Activated CD8-positive, alpha-beta memory T cell treated with anti-CD3 and anti-CD28 coated beads, Interleukin-2, amount 50 U/mL, for 24 hours (primary cell): ENCODE measurements around the gene FOXP3.

Experiments
- DNase-seq: peaks from one replicate; pipeline ENCODE4 v3.0.0-alpha.2; 2020; ENCODE audit errors: extremely low read depth

FOXP3 gene

DNA sequence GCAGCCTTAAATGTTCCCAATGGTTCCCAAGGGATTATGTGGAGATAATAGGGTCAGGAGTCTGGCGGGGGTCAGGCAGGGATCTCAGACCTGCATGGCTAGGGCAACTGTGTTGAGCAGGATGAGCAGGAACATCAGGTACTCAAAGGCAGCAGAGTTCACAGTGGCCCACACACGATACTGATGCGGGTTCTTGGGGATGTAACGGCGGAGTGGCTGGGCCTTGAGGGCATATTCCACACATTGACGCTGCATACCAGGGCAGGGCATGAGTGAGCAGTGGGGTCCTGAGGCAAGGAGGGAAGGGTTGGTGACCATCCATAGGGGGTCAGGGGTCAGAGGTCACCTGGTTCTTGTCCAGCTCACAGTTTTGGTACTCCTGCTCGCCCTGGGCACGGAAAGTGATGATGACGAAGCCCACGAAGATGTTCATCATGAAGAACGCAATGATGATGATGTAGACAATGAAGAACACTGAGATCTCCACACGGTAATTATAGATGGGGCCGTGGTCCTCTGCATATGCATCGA, 49.4 kb downstream of the FOXP3 start:
- DNase-seq: no peak

DNA sequence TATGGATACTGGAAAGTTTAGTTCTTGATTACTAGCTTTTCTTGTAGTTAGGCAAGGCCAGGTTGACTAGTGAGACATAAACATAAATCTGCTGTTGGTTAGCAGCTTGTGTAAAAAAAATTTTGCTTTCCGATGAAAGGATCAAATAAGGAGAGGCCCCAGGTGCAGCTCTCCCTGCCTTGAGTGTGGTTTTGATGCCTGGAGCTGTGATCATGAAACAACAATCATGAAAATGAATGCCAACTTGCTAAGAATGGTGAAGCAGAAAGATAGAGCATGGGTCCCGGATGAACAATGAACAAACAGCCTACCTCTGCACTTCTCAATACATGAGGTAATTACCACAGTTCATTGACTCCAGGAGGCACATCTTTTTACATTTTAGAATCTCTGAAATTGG, 50.1 kb downstream of the FOXP3 start:
- no peak for DNase-seq

DNA sequence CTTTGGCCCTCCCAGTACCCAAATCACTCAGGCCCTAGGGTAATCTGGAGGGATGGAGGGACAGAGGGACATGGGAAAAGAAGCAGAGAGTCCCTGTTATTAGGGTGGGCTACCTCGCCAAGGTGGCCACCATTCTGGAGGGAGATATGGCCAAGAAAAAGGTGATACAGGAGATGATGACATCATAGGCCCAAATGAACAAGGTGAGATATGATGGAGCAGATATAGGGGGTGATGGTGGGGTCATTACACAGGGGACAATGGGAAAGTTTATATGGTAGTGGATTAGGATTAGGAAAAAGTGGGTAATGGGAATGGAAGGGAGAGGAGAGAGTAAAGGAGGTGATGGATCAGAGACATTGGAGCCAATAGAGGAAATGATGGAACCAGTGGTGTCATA, 51.6 kb downstream of the FOXP3 start:
- no peak for DNase-seq

DNA sequence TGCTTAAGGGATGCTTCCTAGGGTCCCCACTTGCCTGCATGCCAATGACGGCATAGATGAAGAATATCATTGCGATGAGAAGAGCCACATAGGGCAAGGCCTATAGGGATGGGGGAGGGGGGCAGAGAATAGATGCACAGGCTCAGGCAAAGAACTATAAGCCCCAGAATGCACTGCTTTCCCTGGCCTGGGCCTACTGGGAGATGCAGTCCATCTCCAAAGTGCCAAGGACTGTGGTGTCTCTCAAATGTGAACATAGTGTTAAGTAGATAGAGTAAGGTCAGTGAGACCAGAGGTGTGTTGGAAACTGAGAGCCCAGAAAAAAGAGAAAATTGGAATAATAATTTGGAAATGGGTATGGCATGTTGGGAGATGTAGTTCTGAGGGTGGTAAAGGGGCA, 52.3 kb downstream of the FOXP3 start:
- no peak for DNase-seq

DNA sequence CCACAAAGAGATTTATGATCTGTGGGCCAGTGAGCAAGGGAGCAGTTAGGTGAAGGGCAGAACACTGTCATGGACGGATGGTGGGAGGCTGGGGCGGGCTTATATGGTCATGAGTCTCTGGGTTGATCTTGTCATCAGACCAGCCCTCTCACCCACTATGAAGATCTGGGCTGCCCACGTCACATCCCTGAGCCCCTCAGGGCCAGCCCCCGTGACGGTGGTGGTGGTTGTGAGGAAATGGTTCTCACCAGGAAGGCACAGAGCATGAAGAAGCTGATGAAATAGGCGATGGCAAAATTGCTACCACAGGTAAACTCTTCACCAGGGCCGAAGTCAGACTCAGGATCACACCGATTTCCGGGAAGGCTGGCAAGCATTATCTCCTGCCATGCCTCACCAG, 53.4 kb downstream of the FOXP3 start:
- DNase-seq: no peak

DNA sequence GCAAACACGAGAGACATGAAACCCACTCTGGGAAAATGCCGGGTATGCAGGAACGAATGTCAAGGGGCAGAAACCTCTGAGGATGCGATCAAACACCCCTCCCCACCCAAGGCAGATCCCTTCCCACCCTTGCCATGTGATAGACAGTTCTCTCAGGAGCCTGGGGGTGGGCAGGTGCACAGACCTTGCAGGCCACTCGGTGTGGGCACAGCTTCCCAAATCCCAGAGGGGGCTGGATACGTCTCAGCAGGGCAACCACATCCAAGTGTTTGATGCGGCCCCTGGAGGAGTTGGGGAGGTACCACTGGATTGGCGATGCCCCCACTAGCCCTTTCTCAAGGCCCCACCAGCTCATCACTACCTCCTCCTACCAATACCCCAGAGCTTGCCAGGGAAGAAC, 54.1 kb downstream of the FOXP3 start:
- no peak for DNase-seq

DNA sequence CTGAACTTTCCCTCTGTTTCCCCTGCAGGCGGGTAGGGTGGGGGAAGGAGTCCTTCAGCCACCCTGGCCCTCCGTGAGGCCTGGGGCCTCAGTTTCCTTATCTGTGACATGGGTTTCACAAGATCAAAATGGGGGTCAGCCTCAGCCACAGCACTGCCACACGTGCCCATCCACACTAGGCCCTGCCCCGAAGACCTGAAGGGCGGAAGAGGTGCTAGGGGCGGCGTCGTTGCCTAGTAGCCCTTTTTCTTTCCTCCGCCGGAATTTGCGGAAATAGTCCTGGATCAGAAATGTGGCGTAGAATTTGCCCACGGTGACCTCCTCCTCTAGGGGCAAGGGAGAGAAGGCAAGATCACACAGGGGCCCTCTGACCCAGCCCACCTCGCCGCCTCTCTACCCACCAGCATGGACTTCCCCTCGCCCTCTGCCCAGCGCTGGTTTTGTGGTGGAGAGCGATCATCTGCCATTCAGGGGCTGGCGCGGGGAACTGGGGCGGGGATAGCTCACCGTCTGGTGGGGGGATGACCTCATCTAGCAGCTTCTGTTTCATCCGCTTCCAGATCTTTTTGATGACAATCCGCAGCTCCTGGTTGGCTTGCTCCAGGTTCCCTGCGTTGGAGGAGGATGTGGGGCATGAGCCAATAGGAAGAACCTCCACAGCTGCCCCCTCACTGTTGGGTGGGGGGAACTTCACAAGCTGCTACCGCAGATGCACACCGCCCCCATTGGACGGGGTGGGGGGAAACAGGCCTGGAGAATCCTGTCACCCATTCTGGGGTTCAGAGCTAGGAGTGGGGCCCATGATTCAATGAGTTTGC, 54.9 kb downstream of the FOXP3 start:
- DNase-seq: no peak

DNA sequence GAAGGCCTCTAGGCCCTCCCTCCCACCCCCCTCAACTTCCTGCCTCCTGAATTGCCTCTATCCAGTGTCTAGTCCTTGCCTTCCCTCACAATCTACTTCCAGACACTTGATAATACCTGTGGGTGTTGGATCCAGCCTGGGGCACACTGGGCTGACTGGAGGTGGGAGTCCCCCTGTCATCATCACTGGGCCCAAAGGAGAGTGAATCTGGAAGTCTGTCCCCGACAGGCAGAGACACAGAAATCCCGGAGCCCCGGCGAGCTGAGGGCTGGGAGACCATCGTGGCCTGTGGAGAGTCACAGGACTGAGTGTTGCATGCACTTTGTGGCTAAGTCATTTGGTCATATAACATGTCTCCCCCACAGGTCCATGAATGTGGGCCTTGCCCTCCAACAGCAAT, 56.1 kb downstream of the FOXP3 start:
- no peak for DNase-seq

DNA sequence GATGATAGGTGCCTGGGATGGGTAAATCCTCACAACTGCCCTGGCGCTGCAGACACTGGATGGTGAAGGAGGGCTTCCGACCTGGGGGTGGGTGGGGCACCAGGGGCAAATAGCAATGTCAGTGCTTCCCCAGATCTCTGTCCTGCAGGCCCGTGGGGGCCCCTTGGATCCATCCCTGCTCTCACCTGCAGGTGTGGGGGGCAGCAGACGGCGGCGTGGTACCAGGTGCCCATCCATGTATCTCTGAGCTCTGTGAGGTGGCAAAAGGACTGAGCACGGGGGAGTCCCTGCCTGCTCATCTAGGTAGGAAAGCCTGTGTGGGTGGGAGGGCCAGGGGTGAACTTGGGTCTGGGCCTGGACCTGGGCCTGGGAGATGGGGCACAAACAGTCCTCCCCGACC, 58.0 kb downstream of the FOXP3 start:
- no peak for DNase-seq

DNA sequence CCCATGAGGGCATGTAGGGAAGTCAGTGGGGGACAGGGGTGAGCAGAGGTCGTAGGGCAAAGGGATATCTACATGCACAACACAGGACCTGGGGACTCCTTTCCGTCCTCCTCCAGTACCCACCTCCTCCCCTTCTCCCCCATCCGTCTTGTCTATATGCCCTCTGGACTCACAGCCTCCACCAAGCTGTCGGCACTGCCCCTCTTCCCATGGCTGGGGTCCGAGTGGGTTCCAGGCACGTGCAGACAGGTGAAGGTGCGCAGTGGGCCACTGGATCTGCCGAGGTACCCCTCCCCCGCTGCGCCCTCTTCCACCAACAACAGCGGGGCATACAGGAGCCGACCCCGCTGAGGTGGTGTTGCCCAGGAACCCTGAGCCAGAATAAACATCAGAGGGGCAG, 59.1 kb downstream of the FOXP3 start:
- DNase-seq: no peak

DNA sequence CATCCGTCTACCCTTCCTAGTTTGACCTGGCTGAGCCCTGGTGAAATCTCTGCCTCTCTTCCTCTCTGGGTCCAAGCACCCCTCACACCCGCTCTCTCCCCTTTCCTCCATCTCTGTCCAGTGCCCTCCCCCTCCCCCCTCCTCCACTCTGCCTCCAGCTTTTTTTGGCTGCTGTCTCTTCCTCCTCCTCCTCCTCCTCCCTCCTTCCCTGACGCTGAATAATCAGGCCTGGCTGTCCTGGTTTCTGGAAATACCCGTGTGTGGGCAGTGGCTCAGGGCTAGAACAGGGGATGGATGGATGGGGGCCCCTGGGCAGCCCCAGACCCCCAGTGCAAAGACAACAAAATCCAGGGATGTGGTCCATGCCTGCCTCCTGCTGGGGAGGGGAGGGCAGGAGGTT, 59.8 kb downstream of the FOXP3 start:
- no peak for DNase-seq

DNA sequence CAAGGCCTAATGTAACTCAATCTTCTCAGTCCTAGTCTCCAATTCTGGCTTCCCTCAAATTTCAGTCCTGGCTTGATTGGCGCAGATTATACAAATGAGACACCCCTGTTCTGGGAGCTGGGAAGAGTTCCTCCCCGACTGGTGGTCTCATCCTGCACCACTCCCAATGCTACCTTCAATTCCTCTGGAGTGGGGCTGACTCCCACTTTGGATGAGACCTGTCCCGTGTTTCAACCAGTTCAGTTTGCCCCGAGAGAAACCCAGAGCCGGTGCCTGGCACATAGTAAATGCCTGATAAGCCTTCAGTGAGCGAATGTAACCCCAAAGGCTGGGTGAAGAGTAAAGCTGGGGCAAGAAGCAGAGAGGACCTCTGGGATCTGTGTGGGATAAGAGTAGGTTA, 60.5 kb downstream of the FOXP3 start:
- no peak for DNase-seq

DNA sequence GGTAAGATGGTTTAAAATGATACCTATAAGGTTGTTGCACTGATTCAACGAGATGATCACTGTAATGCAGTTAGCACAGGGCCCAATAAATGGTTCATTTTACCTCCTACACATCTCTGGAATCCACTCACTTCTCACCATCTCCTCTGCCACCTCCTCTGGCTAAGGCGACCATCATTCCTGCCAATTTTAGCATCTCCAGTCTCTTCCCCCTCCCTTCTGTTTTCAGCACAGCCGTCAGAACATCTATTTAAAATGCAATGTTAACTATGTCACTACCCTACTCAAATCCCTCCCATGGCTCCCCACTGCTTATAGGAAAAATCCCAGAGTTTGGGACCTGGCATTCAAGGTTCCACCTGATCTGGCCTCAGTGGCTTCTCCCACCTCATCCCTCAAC, 61.0 kb downstream of the FOXP3 start:
- no peak for DNase-seq

DNA sequence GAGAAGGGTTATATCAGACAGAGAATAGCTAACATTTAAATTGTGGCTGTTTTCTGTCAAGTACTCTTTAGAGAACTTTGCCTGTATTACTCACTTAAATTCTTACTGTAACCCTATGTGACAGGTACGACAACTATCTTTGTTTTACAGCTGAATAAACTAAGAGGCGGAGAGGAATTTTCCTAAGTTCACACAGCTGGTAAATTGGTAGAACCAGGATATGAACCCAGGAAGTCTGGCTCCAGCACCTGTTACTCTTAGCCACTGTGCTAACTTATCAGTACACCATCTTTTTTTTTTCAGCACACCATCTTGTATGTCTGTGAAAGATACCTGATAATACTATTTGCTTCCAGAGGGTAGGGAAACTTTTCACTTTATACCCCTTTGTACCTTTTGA, 62.5 kb downstream of the FOXP3 start:
- DNase-seq: no peak
